Activated naive CD4-positive, alpha-beta T cell treated with anti-CD3 and anti-CD28 coated beads for 36 hours (primary cell): ENCODE measurements around the gene HNRNPAB. TPM values are rescaled to one million over a fixed set of nuclear protein-coding genes. Genes with fewer than 3 reads are reported as not detected.
"Not testable (repeated sequence)": the region's sequence is repeated elsewhere in the genome, so short reads cannot be mapped to it uniquely, and the experiment has no call there.

Experiments used
- CTCF ChIA-PET: fragments of 350-600 bp; sonication (Branson Sonifier 250); formaldehyde crosslinking; loops from one replicate; lab custom pipeline; 2021; ENCODE audit warnings: antibody characterized with exemption; lab: Charles Lee
- DNase-seq: peaks from one replicate; pipeline ENCODE4 v3.0.0-alpha.2; 2020
- H3K27ac Mint-ChIP-seq: one replicate; pipeline ENCODE4 v1.8.0; 2021; ENCODE audit warnings: mild to moderate bottlenecking, mixed read lengths
- H3K27me3 Mint-ChIP-seq: one replicate; pipeline ENCODE4 v1.8.0; 2021; ENCODE audit warnings: low read depth, mixed read lengths
- H3K36me3 Mint-ChIP-seq: one replicate; pipeline ENCODE4 v1.8.0; 2021; ENCODE audit warnings: low read depth, mixed read lengths
- H3K4me1 Mint-ChIP-seq: one replicate; pipeline ENCODE4 v1.8.0; 2021; ENCODE audit warnings: low read depth, mixed read lengths
- H3K4me3 Mint-ChIP-seq: one replicate; pipeline ENCODE4 v1.8.0; 2021; ENCODE audit warnings: mild to moderate bottlenecking, moderate library complexity, mixed read lengths
- H3K9me3 Mint-ChIP-seq: one replicate; pipeline ENCODE4 v1.8.0; 2021; ENCODE audit warnings: mixed read lengths
- intact Hi-C: fragments of 100-400 bp; cut with micrococcal nuclease; formaldehyde crosslinking; loops from one replicate; pipeline ENCODE4 v1.15.1; 2023
- total RNA-seq, 2 experiments: library from RNA; stranded (reverse); gene quantifications; one replicate each; pipeline ENCODE4 v1.2.3, GENCODE V29; 2021

HNRNPAB gene
- total RNA-seq, 2 experiments from 2014 or later, result 251 to 262 TPM

DNA sequence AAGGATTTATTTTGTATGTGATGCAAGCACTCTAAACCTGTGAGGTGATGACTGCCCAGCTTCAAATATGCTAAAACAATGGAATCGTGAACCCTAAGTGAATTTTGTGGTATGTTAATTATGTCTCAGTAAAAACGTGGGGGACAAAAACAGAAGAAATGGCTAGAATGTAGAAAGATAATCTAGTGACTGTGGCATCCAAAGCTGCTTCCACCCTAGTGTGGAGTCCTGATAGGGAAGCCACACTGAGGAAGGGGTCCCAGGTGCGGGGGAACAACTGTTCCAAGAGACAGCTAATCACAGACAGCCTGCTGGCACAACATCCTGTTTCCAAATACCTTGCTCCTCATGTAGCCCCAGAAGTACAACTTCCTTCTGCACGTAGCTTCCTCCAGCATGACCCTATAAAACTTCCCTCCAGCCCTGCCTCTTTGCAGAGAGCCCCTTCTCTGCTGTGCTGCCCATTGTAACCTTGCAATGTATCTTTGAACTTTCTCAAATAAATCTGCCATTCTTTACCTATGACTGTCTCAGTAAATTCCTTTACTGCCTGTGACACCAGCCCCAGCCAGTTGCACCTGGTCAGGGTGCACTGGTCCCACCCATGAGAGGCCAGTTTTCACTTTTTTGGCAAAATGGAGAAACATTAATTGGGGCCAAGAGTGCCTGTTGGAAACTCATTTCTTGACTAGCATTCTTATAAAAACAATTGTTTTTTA, 22.0 kb upstream of the HNRNPAB start:
- Mint-ChIP-seq H3K27ac (no peak overlapping the region), H3K27me3 (no peaks in the 10 kb centered on the region), H3K36me3 (no peaks in the 10 kb centered on the region), H3K4me3 (no peak overlapping the region), H3K4me1 (peaks cover 7% of the 10 kb centered on the region), H3K9me3 (no peaks in the 10 kb centered on the region)
- intact Hi-C loops, result no loop called here
- CTCF ChIA-PET, result no interaction called here
- DNase-seq, result no peak

GRCh38 chr5:178186427-178186826, 17.9 kb upstream of the HNRNPAB start:
- Mint-ChIP-seq H3K9me3 (no peaks in the 10 kb centered on the region), H3K27me3 (no peaks in the 10 kb centered on the region), H3K36me3 (no peaks in the 10 kb centered on the region), H3K4me1 (peaks cover 7% of the 10 kb centered on the region), H3K27ac (no peak overlapping the region), H3K4me3 (no peak overlapping the region)
- no peak for DNase-seq
- CTCF ChIA-PET, result interaction anchor here (0.6 kb wide), 1 partner anchor 94 kb away, joined by 3 read pairs; no protein-coding TSS in a partner anchor
- intact Hi-C loops, result no loop called here

DNA sequence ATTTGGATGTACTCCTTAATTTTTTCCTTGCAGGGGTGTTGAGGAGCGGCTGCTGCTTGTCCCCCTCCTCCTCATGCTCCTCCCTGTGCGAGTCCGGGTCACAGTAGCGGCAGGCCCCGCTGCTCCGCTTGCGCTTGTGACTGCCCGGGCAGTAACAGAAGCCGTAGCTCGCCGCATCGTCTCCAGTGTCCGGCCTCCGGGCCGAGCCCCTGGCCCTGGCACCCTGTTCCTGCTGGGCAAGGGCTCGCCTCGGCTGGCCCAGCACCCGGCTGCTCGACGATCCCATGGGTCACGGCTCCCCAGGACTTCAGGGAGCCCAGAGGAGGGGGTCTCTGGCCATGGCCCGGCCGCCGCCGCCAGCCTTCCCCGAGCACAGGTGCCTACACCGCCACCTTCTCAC, 17.3 kb upstream of the HNRNPAB start, which contains the start of gene GMCL2:
Gene GMCL2, minus strand, starts transcription at position 358 of the 400 bp plus-strand sequence. Its CDS starts 72 bp downstream, at position 286.
- no peak within 1 kb of the TSS for H3K4me3 Mint-ChIP-seq
- no peaks in the 10 kb centered on the region for H3K27me3 Mint-ChIP-seq
- CTCF ChIA-PET, result interaction anchor here (0.6 kb wide), 1 partner anchor 94 kb away, joined by 3 read pairs; no protein-coding TSS in a partner anchor
- peaks cover 6% of the 10 kb centered on the region for H3K4me1 Mint-ChIP-seq
- no peaks in the 10 kb centered on the region for H3K9me3 Mint-ChIP-seq
- intact Hi-C loops, result no loop called here
- no peaks in the 10 kb centered on the region for H3K36me3 Mint-ChIP-seq
- no peak for DNase-seq
- no peak within 1 kb of the TSS for H3K27ac Mint-ChIP-seq

- Mint-ChIP-seq H3K36me3 (no peaks in the 10 kb centered on the region), H3K4me3 (no peak overlapping the region), H3K9me3 (no peaks in the 10 kb centered on the region), H3K27me3 (peaks cover 6% of the 10 kb centered on the region), H3K4me1 (peaks cover 2% of the 10 kb centered on the region), H3K27ac (no peak overlapping the region)
- DNase-seq, result no peak
- CTCF ChIA-PET, result no interaction called here
- intact Hi-C loops, result no loop called here
Observed at GRCh38 chr5:178189433-178189832, 14.9 kb upstream of the HNRNPAB start.

DNA sequence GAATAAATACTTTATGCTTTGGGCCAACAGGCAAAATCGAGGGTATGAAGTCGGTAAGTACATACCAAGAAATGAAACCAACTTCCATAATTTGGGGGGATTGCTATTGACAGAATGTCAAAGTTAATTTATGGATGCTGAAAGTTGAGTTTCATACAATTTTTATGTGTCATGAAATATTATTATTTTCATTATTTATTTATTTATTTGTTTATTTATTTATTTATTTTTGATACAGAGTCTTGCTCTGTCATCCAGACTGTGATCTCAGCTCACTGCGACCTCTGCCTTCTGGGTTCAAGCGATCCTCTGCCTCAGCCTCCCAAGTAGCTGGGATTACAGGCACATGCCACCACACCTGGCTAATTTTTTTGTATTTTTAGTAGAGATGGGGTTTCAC, 12.7 kb upstream of the HNRNPAB start:
- Mint-ChIP-seq H3K4me3 (no peak overlapping the region), H3K4me1 (peaks cover 2% of the 10 kb centered on the region), H3K36me3 (no peaks in the 10 kb centered on the region), H3K9me3 (no peaks in the 10 kb centered on the region), H3K27me3 (peaks cover 6% of the 10 kb centered on the region), H3K27ac (no peak overlapping the region)
- CTCF ChIA-PET, result no interaction called here
- DNase-seq, result no peak
- intact Hi-C loops, result no loop called here

DNA sequence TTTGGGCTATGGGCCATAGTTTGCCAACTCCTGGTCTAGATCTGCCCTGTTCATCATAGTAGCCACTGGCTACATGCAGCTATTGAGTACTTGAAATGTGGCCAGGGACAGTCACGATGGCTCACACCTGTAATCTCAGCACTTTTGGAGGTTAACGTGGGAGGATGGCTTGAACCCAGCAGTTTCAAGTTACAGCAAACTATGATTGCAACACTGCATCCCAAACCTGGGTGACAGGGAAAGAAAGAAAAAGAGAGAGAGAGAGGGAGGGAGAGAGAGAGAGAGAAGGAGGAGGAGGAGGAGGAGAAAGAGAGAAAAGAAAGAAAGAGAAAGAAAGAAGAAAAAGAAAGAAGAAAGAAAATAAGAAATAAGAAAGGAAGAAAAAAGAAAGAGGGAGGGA, 12.1 kb upstream of the HNRNPAB start:
- H3K9me3 Mint-ChIP-seq, result no peaks in the 10 kb centered on the region
- DNase-seq, result no peak
- H3K4me3 Mint-ChIP-seq, result no peak overlapping the region
- no peak overlapping the region for H3K27ac Mint-ChIP-seq
- peaks cover 6% of the 10 kb centered on the region for H3K27me3 Mint-ChIP-seq
- H3K36me3 Mint-ChIP-seq, result no peaks in the 10 kb centered on the region
- peaks cover 2% of the 10 kb centered on the region for H3K4me1 Mint-ChIP-seq
- intact Hi-C loops, result no loop called here
- CTCF ChIA-PET, result no interaction called here

DNA sequence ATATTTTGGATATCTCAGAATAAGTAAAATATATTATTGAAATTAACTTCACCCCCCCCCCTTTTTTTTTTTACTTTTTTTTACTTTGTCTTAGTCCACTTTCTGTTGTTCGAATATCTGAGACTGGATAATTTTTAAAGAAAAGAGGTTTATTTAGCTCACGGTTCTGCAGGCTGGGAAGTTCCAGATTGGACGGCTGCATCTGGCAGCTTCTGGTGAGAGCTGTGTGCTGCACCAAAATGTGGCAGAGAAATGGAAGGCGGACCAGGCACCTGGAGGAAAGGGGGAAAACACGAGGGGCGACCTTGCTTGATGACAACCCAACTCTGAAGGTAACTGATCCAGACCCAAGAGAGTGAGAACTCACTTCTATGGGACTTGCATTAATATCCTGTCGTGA, 11.5 kb upstream of the HNRNPAB start:
- H3K27ac Mint-ChIP-seq, result no peak overlapping the region
- H3K4me1 Mint-ChIP-seq, result peaks cover 2% of the 10 kb centered on the region
- intact Hi-C loops, result no loop called here
- peaks cover 6% of the 10 kb centered on the region for H3K27me3 Mint-ChIP-seq
- H3K9me3 Mint-ChIP-seq, result no peaks in the 10 kb centered on the region
- H3K36me3 Mint-ChIP-seq, result no peaks in the 10 kb centered on the region
- CTCF ChIA-PET, result no interaction called here
- DNase-seq, result no peak
- H3K4me3 Mint-ChIP-seq, result no peak overlapping the region

- CTCF ChIA-PET, result no interaction called here
- H3K4me3 Mint-ChIP-seq, result no peak overlapping the region
- peaks cover 2% of the 10 kb centered on the region for H3K4me1 Mint-ChIP-seq
- DNase-seq, result no peak
- intact Hi-C loops, result no loop called here
- H3K27ac Mint-ChIP-seq, result no peak overlapping the region
- H3K36me3 Mint-ChIP-seq, result no peaks in the 10 kb centered on the region
- no peaks in the 10 kb centered on the region for H3K9me3 Mint-ChIP-seq
- H3K27me3 Mint-ChIP-seq, result peaks cover 6% of the 10 kb centered on the region
Observed at GRCh38 chr5:178193251-178193809, 11.0 kb upstream of the HNRNPAB start.

- Mint-ChIP-seq H3K36me3 (no peaks in the 10 kb centered on the region), H3K4me1 (peaks cover 2% of the 10 kb centered on the region), H3K9me3 (no peaks in the 10 kb centered on the region), H3K27me3 (peaks cover 6% of the 10 kb centered on the region), H3K4me3 (no peak overlapping the region), H3K27ac (no peak overlapping the region)
- DNase-seq, result no peak
- CTCF ChIA-PET, result no interaction called here
- intact Hi-C loops, result no loop called here
Observed at GRCh38 chr5:178194026-178194425, 10.3 kb upstream of the HNRNPAB start.

GRCh38 chr5:178196281-178196812, 8.0 kb upstream of the HNRNPAB start:
- no peaks in the 10 kb centered on the region for H3K9me3 Mint-ChIP-seq
- H3K27ac Mint-ChIP-seq, result no peak overlapping the region
- DNase-seq, result no peak
- peaks cover 2% of the 10 kb centered on the region for H3K4me1 Mint-ChIP-seq
- CTCF ChIA-PET, result interaction anchor here (1.0 kb wide), 1 partner anchor 121 kb away, joined by 3 read pairs; no protein-coding TSS in a partner anchor
- H3K4me3 Mint-ChIP-seq, result no peak overlapping the region
- peaks cover 6% of the 10 kb centered on the region for H3K27me3 Mint-ChIP-seq
- intact Hi-C loops, result no loop called here
- no peaks in the 10 kb centered on the region for H3K36me3 Mint-ChIP-seq

GRCh38 chr5:178196986-178197385, 7.3 kb upstream of the HNRNPAB start:
- CTCF ChIA-PET, result interaction anchor here (1.0 kb wide), 1 partner anchor 121 kb away, joined by 3 read pairs; no protein-coding TSS in a partner anchor
- no peak for DNase-seq
- no peaks in the 10 kb centered on the region for H3K36me3 Mint-ChIP-seq
- H3K4me1 Mint-ChIP-seq, result peaks cover 2% of the 10 kb centered on the region
- H3K4me3 Mint-ChIP-seq, result no peak overlapping the region
- H3K27me3 Mint-ChIP-seq, result peaks cover 6% of the 10 kb centered on the region
- no peak overlapping the region for H3K27ac Mint-ChIP-seq
- H3K9me3 Mint-ChIP-seq, result no peaks in the 10 kb centered on the region
- intact Hi-C loops, result no loop called here

DNA sequence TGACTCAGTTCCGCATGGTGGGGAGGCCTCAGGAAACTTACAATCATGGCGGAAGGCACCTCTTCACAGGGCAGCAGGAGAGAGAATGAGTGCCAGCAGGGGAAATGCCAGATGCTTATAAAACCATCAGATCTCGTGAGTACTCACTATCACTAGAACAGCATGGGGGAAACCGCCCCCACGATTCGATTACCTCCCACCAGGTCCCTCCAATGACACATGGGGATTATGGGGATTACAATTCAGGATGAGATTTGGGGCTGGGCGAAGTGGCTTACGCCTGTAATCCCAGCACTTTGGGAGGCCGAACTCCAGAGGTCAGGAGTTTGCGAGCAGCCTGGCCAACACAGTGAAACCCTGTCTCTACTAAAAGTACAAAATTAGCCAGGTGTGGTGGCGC, 6.2 kb upstream of the HNRNPAB start:
- H3K27me3 Mint-ChIP-seq, H3K4me3 Mint-ChIP-seq, DNase-seq, H3K27ac Mint-ChIP-seq, H3K4me1 Mint-ChIP-seq, CTCF ChIA-PET, intact Hi-C loops, H3K9me3 Mint-ChIP-seq, H3K36me3 Mint-ChIP-seq: not testable (repeated sequence)

- no peak for DNase-seq
- Mint-ChIP-seq H3K36me3 (no peaks in the 10 kb centered on the region), H3K27ac (no peak overlapping the region), H3K4me3 (no peak overlapping the region), H3K9me3 (no peaks in the 10 kb centered on the region), H3K4me1 (no peaks in the 10 kb centered on the region), H3K27me3 (no peaks in the 10 kb centered on the region)
- CTCF ChIA-PET, result no interaction called here
- intact Hi-C loops, result no loop called here
Observed at GRCh38 chr5:178198706-178199105, 5.6 kb upstream of the HNRNPAB start.
